H9 (cell line): ENCODE measurements around the gene MACROD1. TPM values are rescaled to one million over a fixed set of nuclear protein-coding genes. Genes with fewer than 3 reads are reported as not detected.
"Not testable (repeated sequence)": the region's sequence is repeated elsewhere in the genome, so short reads cannot be mapped to it uniquely, and the experiment has no call there.

Source experiments
- DNase-seq: peaks from one replicate; pipeline ENCODE4 v3.0.0-alpha.2; 2017
- H2AFZ ChIP-seq: one replicate; pipeline ENCODE4 v1.6.1; 2013; ENCODE audit warnings: mild to moderate bottlenecking, low read length, control low read depth, moderate library complexity
- H2AK5ac ChIP-seq: 2 replicates; pipeline ENCODE4 v1.6.1; 2013; ENCODE audit warnings: low read length, control low read depth, mixed read lengths; ENCODE audit not compliant: insufficient read length
- H2BK120ac ChIP-seq: one replicate; pipeline ENCODE4 v1.6.1; 2013; ENCODE audit warnings: low read depth, mild to moderate bottlenecking, low read length, control low read depth, inconsistent platforms; ENCODE audit not compliant: poor library complexity, severe bottlenecking
- H2BK12ac ChIP-seq: 2 replicates; pipeline ENCODE4 v1.6.1; 2013; ENCODE audit warnings: low read length, control low read depth, mixed read lengths, low read depth; ENCODE audit not compliant: insufficient read length
- H2BK15ac ChIP-seq: 2 replicates; pipeline ENCODE4 v1.6.1; 2013; ENCODE audit warnings: low read depth, low read length, control low read depth
- H2BK20ac ChIP-seq: one replicate; pipeline ENCODE4 v1.6.1; 2013; ENCODE audit warnings: low read depth, mild to moderate bottlenecking, low read length, control low read depth, inconsistent platforms; ENCODE audit not compliant: poor library complexity, severe bottlenecking
- H2BK5ac ChIP-seq: 2 replicates; pipeline ENCODE4 v1.6.1; 2013; ENCODE audit warnings: low read length, control low read depth, mixed read lengths; ENCODE audit not compliant: insufficient read length
- H3K14ac ChIP-seq: 2 replicates; pipeline ENCODE4 v1.6.1; 2013; ENCODE audit warnings: low read length, control low read depth; ENCODE audit not compliant: insufficient read depth
- H3K18ac ChIP-seq: 2 replicates; pipeline ENCODE4 v1.6.1; 2013; ENCODE audit warnings: low read depth, mild to moderate bottlenecking, mixed read lengths, low read length, control low read depth; ENCODE audit not compliant: insufficient read length
- H3K23ac ChIP-seq: 2 replicates; pipeline ENCODE4 v1.6.1; 2013; ENCODE audit warnings: low read length, control low read depth, mixed read lengths, low read depth; ENCODE audit not compliant: insufficient read length
- H3K23me2 ChIP-seq: 2 replicates; pipeline ENCODE4 v1.6.1; 2013; ENCODE audit warnings: low read depth, mild to moderate bottlenecking, mixed read lengths, low read length, control low read depth; ENCODE audit not compliant: insufficient read length, poor library complexity, severe bottlenecking
- H3K27ac ChIP-seq: 2 replicates; pipeline ENCODE4 v1.5.1; 2013; ENCODE audit warnings: low read length, control low read depth, mixed read lengths, low read depth; ENCODE audit not compliant: insufficient read length
- H3K27me3 ChIP-seq: 2 replicates; pipeline ENCODE4 v1.6.1; 2013; ENCODE audit warnings: low read length, control low read depth, inconsistent platforms; ENCODE audit not compliant: insufficient read depth
- H3K4ac ChIP-seq: 2 replicates; pipeline ENCODE4 v1.6.1; 2013; ENCODE audit warnings: low read depth, mild to moderate bottlenecking, control low read depth, inconsistent platforms, low read length, moderate library complexity
- H3K4me1 ChIP-seq: 2 replicates; pipeline ENCODE4 v1.6.1; 2013; ENCODE audit warnings: low read length, control low read depth, inconsistent platforms; ENCODE audit not compliant: insufficient read depth
- H3K4me2 ChIP-seq: 2 replicates; pipeline ENCODE4 v1.6.1; 2013; ENCODE audit warnings: low read length, control low read depth, mixed read lengths; ENCODE audit not compliant: insufficient read length, insufficient read depth
- H3K56ac ChIP-seq: 2 replicates; pipeline ENCODE4 v1.6.1; 2013; ENCODE audit warnings: low read depth, mild to moderate bottlenecking, mixed read lengths, low read length, control low read depth; ENCODE audit not compliant: insufficient read length
- H3K79me1 ChIP-seq: 2 replicates; pipeline ENCODE4 v1.6.1; 2013; ENCODE audit warnings: low read depth, mild to moderate bottlenecking, moderate library complexity, low read length, control low read depth, inconsistent platforms; ENCODE audit not compliant: insufficient read depth, poor library complexity, severe bottlenecking
- H3K79me2 ChIP-seq: 2 replicates; pipeline ENCODE4 v1.6.1; 2013; ENCODE audit warnings: low read length, control low read depth, inconsistent platforms; ENCODE audit not compliant: insufficient read depth
- H3K9ac ChIP-seq: 2 replicates; pipeline ENCODE4 v1.6.1; 2013; ENCODE audit warnings: low read length, control low read depth, mixed read lengths; ENCODE audit not compliant: insufficient read length; ENCODE audit errors: extremely low read depth
- H3K9me3 ChIP-seq: one replicate; pipeline ENCODE4 v1.6.1; 2013; ENCODE audit warnings: low read depth, low read length, inconsistent platforms; ENCODE audit not compliant: control insufficient read depth
- H3T11ph ChIP-seq: one replicate; pipeline ENCODE4 v1.6.1; 2013; ENCODE audit warnings: mild to moderate bottlenecking, low read length, control low read depth, inconsistent platforms
- H4K20me1 ChIP-seq: one replicate; pipeline ENCODE4 v1.6.1; 2013; ENCODE audit not compliant: control insufficient read depth, insufficient read length, insufficient read depth
- H4K5ac ChIP-seq: 2 replicates; pipeline ENCODE4 v1.6.1; 2013; ENCODE audit warnings: low read depth, mild to moderate bottlenecking, mixed read lengths, low read length, control low read depth; ENCODE audit not compliant: insufficient read length
- H4K8ac ChIP-seq: replicated peaks from 2 replicates; pipeline ENCODE4 v1.6.1; 2013; ENCODE audit warnings: low read length, control low read depth, mixed read lengths, low read depth; ENCODE audit not compliant: insufficient read length
- H4K91ac ChIP-seq: 2 replicates; pipeline ENCODE4 v1.6.1; 2013; ENCODE audit warnings: low read depth, mild to moderate bottlenecking, moderate library complexity, mixed read lengths, low read length, control low read depth; ENCODE audit not compliant: insufficient read length
- H3K27ac Mint-ChIP-seq, 3 experiments: 2 replicates in 2 of 3; 3 replicates in 1 of 3; pipeline ENCODE4 v1.8.0; 2020 to 2021; ENCODE audit warnings: mixed read lengths in 3 of 3, mild to moderate bottlenecking in 1 of 3, moderate library complexity in 1 of 3
- H3K27me3 Mint-ChIP-seq: 2 replicates; pipeline ENCODE4 v1.8.0; 2021; ENCODE audit warnings: low read depth, mild to moderate bottlenecking, moderate library complexity, mixed read lengths
- H3K36me3 Mint-ChIP-seq, 3 experiments: 2 replicates in 2 of 3; 3 replicates in 1 of 3; pipeline ENCODE4 v1.8.0; 2020 to 2021; ENCODE audit warnings: low read depth in 3 of 3, mixed read lengths in 3 of 3; ENCODE audit not compliant: insufficient read depth in 1 of 3
- H3K4me1 Mint-ChIP-seq, 2 experiments: 2 replicates each; pipeline ENCODE4 v1.8.0; 2020; ENCODE audit warnings: mixed read lengths in 2 of 2
- H3K4me3 Mint-ChIP-seq, 2 experiments: 2 replicates in 1 of 2; 3 replicates in 1 of 2; pipeline ENCODE4 v1.8.0; 2020 to 2021; ENCODE audit warnings: mild to moderate bottlenecking in 2 of 2, mixed read lengths in 2 of 2, moderate library complexity in 1 of 2
- H3K9me3 Mint-ChIP-seq, 2 experiments: 2 replicates in 1 of 2; 3 replicates in 1 of 2; pipeline ENCODE4 v1.8.0; 2020; ENCODE audit warnings: mild to moderate bottlenecking in 2 of 2, mixed read lengths in 2 of 2, moderate library complexity in 1 of 2
- WGBS: extraction: QIAGEN DNeasy Blood & Tissue Kit; methylation state at CpG from one replicate; pipeline ENCODE4 v1.1.7; 2013; ENCODE audit warnings: missing lambda C conversion rate, low lambda C conversion rate, mixed read lengths; ENCODE audit not compliant: insufficient read length; ENCODE audit errors: extremely low coverage; 5-methylcytosine and 5-hydroxymethylcytosine counted together
- total RNA-seq: library from RNA; stranded (reverse); gene quantifications from 2 replicates; pipeline ENCODE4 v1.2.1, GENCODE V29; 2021
- TF ChIP-seq, protein P1 (sequence below): fragments of 200-600 bp; sonication (generic); conservative IDR thresholded peaks from 3 replicates; pipeline ENCODE4 v1.8.0; 2021; ENCODE audit warnings: antibody characterized with exemption, mild to moderate bottlenecking

MACROD1 gene
- total RNA-seq, 1 experiment from 2014 or later = 21.2 TPM

DNA sequence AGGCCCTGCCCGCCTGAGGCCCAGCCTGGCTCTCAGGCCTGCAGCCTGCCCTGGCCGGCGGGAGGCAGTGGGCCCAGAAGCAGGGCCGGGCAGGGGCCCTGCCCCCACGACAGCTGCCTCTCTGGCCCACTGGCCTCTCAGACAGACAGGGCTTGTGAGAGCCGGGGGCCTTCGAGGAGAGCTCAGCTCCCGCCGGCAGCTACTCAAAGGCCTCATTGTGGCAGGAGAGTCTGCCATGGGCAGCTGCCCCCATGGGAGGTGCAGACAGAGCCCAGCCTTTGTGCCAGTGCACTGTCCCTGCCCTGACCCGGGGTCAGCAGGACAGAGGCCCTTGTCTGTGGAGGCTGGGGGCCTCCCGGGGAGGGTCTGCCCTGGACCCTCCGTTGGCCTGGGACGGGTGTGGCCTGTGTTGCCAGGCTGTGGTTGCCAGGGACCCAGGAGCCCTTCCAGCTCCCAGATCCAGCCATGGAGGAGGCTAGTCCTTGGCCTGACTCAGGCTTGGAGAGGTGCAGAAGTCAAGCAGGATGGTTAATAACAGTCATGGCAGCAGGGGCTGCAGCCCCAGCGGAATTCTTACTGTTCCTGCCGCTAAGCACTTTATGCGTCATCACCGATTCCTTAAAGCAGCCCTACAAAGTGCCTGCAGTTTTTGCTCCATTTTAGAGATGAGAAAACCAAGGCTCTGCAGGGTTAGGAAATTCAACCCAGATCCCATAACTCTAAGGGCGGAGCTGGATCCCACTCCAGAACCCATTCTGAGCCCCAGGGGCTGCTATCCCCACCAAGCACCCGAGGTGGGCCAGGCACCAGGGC, 117.7 kb downstream of the MACROD1 start:
- H3K9me3 Mint-ChIP-seq = no peaks in the 10 kb centered on the region
- Histone ChIP-seq H2BK5ac (no peak overlapping the region), H2AK5ac (no peak overlapping the region), H3K9me3 (no peaks in the 10 kb centered on the region), H2BK20ac (no peak overlapping the region), H2BK12ac (no peak overlapping the region), H3K4me1 (peaks cover 2% of the 10 kb centered on the region; the same call in 1 of the 2 replicates), H3T11ph (no peak overlapping the region), H3K4ac (no peak overlapping the region), H4K8ac (no peak overlapping the region), H3K56ac (no peak overlapping the region), H4K20me1 (no peaks in the 10 kb centered on the region), H2AFZ (no peak overlapping the region), H3K14ac (no peak overlapping the region; the same call in 1 of the 2 replicates), H3K27me3 (peaks cover 16% of the 10 kb centered on the region; the same call in 1 of the 2 replicates), H2BK15ac (no peak overlapping the region), H3K27ac (no peak overlapping the region), H3K9ac (no peak overlapping the region), H3K23ac (no peak overlapping the region), H3K79me1 (no peaks in the 10 kb centered on the region), H3K4me2 (no peak overlapping the region), H4K5ac (no peak overlapping the region), H3K79me2 (no peaks in the 10 kb centered on the region), H4K91ac (no peak overlapping the region), H3K18ac (no peak overlapping the region), H2BK120ac (no peak overlapping the region), H3K23me2 (no peaks in the 10 kb centered on the region)
- H3K4me1 Mint-ChIP-seq = peaks cover 8 to 11% of the 10 kb centered on the region in 2 experiments
- H3K27me3 Mint-ChIP-seq = peaks cover 73% of the 10 kb centered on the region
- no peak overlapping the region for H3K27ac Mint-ChIP-seq
- WGBS = no CpG with 5 or more reads among the region's 19 CpGs
- no peak for DNase-seq
- TF ChIP-seq, protein P1, sequence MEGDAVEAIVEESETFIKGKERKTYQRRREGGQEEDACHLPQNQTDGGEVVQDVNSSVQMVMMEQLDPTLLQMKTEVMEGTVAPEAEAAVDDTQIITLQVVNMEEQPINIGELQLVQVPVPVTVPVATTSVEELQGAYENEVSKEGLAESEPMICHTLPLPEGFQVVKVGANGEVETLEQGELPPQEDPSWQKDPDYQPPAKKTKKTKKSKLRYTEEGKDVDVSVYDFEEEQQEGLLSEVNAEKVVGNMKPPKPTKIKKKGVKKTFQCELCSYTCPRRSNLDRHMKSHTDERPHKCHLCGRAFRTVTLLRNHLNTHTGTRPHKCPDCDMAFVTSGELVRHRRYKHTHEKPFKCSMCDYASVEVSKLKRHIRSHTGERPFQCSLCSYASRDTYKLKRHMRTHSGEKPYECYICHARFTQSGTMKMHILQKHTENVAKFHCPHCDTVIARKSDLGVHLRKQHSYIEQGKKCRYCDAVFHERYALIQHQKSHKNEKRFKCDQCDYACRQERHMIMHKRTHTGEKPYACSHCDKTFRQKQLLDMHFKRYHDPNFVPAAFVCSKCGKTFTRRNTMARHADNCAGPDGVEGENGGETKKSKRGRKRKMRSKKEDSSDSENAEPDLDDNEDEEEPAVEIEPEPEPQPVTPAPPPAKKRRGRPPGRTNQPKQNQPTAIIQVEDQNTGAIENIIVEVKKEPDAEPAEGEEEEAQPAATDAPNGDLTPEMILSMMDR = no peak
- no peak overlapping the region for H3K4me3 Mint-ChIP-seq
- no peaks in the 10 kb centered on the region for H3K36me3 Mint-ChIP-seq

GRCh38 chr11:64047373-64047772, 118.5 kb downstream of the MACROD1 start:
- Mint-ChIP-seq H3K27ac (peak overlapping the region in 1 of 3 experiments; percentile 80; a peak in 1 of 7 replicates), H3K27me3 (peaks cover 80% of the 10 kb centered on the region)
- not testable (repeated sequence) for H3K18ac ChIP-seq, H3K9me3 Mint-ChIP-seq, H3K79me2 ChIP-seq, H4K5ac ChIP-seq, H2BK12ac ChIP-seq, H3K9ac ChIP-seq, H3K4ac ChIP-seq, H3K23me2 ChIP-seq, H3K27ac ChIP-seq, H2AK5ac ChIP-seq, H2BK15ac ChIP-seq, DNase-seq, H3K23ac ChIP-seq, H2BK5ac ChIP-seq, H3K4me3 Mint-ChIP-seq, H2BK20ac ChIP-seq, H4K91ac ChIP-seq, H2BK120ac ChIP-seq, H3K14ac ChIP-seq, H3T11ph ChIP-seq, H3K9me3 ChIP-seq, H4K20me1 ChIP-seq, H4K8ac ChIP-seq, H3K4me1 Mint-ChIP-seq, H3K79me1 ChIP-seq, H3K4me1 ChIP-seq, H3K56ac ChIP-seq, H2AFZ ChIP-seq, H3K4me2 ChIP-seq, H3K36me3 Mint-ChIP-seq
- H3K27me3 ChIP-seq = peaks cover 16% of the 10 kb centered on the region; the same call in 1 of the 2 replicates
- no CpG with 5 or more reads among the region's 8 CpGs for WGBS
